GM18861 (cell line): ENCODE data around the gene PRSS38.

Experiments used
- ATAC-seq: cut with Tn5 transposase; IDR thresholded peaks from one replicate; pipeline ENCODE4 v1.9.1; 2021; ENCODE audit not compliant: unreplicated experiment

Gene PRSS38

GRCh38 chr1:227894831-227895451 is 79.5 kb downstream of the PRSS38 start:
- no peak for ATAC-seq
